ENCODE data around the gene CMKLR1. TPM values are rescaled to one million over a fixed set of nuclear protein-coding genes. Genes with fewer than 3 reads are reported as not detected.
A peak's percentile ranks its signal among the peaks of the same experiment; 100 is the strongest.

Gene CMKLR1
- total RNA-seq, 3 donors from 2014 or later (not counting 1 experiment from before 2014, with no cell fraction given) = 40.7 to 99.1 (median 63.2) TPM

GRCh38 chr12:108318472-108319275 lies 20.4 kb downstream of the CMKLR1 start:
- ATAC-seq (no peak), DNase-seq (no peak)
- Mint-ChIP-seq H3K4me1 (peaks cover 81 to 94% of the 10 kb centered on the region in 2 donors), H3K36me3 (peaks cover 17% of the 10 kb centered on the region), H3K4me3 (no peak overlapping the region), H3K27me3 (ENCODE audit: low read depth in 2 of 2) (no peaks in the 10 kb centered on the region), H3K27ac (peak overlapping the region; percentile 91 to 98), H3K9me3 (no peaks in the 10 kb centered on the region)
- 86% methylated on average over 6 of the region's 6 CpGs for WGBS (ENCODE audit: insufficient coverage)
- Histone ChIP-seq H3K27ac (ENCODE audit: low read length) (peak overlapping the region; percentile 20), H3K4me3 (ENCODE audit: low read length) (no peak overlapping the region), H3K4me1 (ENCODE audit: control insufficient read depth, insufficient read depth, low read length) (peaks cover 83% of the 10 kb centered on the region), H3K27me3 (ENCODE audit: control insufficient read depth, insufficient read depth, low read length) (no peaks in the 10 kb centered on the region), H3K9me3 (ENCODE audit: control insufficient read depth, insufficient read depth, low read length) (no peaks in the 10 kb centered on the region), H3K36me3 (ENCODE audit: control insufficient read depth, insufficient read depth, low read length) (peaks cover 5% of the 10 kb centered on the region)
- TF ChIP-seq CTCF (IDR thresholded peaks at IDR 0.05) = no peak
- intact Hi-C loops (cut with micrococcal nuclease) = loop anchor here (2.0 kb wide), 1 partner anchor 16 kb away; no protein-coding TSS in a partner anchor

- Mint-ChIP-seq H3K36me3 (peaks cover 17% of the 10 kb centered on the region), H3K27me3 (ENCODE audit: low read depth in 2 of 2) (no peaks in the 10 kb centered on the region), H3K9me3 (no peaks in the 10 kb centered on the region), H3K4me3 (peak overlapping the region; percentile 66), H3K4me1 (peaks cover 84 to 94% of the 10 kb centered on the region in 2 donors), H3K27ac (peak overlapping the region; percentile 91 to 98)
- Histone ChIP-seq H3K27ac (ENCODE audit: low read length) (peak overlapping the region; percentile 20), H3K27me3 (ENCODE audit: control insufficient read depth, insufficient read depth, low read length) (no peaks in the 10 kb centered on the region), H3K4me1 (ENCODE audit: control insufficient read depth, insufficient read depth, low read length) (peaks cover 83% of the 10 kb centered on the region), H3K4me3 (ENCODE audit: low read length) (no peak overlapping the region), H3K36me3 (ENCODE audit: control insufficient read depth, insufficient read depth, low read length) (peaks cover 5% of the 10 kb centered on the region), H3K9me3 (ENCODE audit: control insufficient read depth, insufficient read depth, low read length) (no peaks in the 10 kb centered on the region)
- WGBS (ENCODE audit: insufficient coverage) = 83% methylated on average over 4 of the region's 6 CpGs
- no peak for TF ChIP-seq CTCF (IDR thresholded peaks at IDR 0.05)
- intact Hi-C loops (cut with micrococcal nuclease) = loop anchor here (2.0 kb wide), 1 partner anchor 17 kb away; no protein-coding TSS in a partner anchor
- DNase-seq = no peak
- no peak for ATAC-seq
These were observed 21.5 kb downstream of the CMKLR1 start for GRCh38 chr12:108317308-108318234.

- Mint-ChIP-seq H3K36me3 (peaks cover 17% of the 10 kb centered on the region), H3K27ac (peak overlapping the region; percentile 91 to 98), H3K9me3 (no peaks in the 10 kb centered on the region), H3K4me1 (peaks cover 83 to 94% of the 10 kb centered on the region in 2 donors), H3K27me3 (ENCODE audit: low read depth in 2 of 2) (no peaks in the 10 kb centered on the region), H3K4me3 (peak overlapping the region; percentile 54)
- WGBS (ENCODE audit: insufficient coverage) = 49% methylated on average over 11 of the region's 12 CpGs
- Histone ChIP-seq H3K9me3 (ENCODE audit: control insufficient read depth, insufficient read depth, low read length) (no peaks in the 10 kb centered on the region), H3K36me3 (ENCODE audit: control insufficient read depth, insufficient read depth, low read length) (peaks cover 5% of the 10 kb centered on the region), H3K4me3 (ENCODE audit: low read length) (no peak overlapping the region), H3K27me3 (ENCODE audit: control insufficient read depth, insufficient read depth, low read length) (no peaks in the 10 kb centered on the region), H3K27ac (ENCODE audit: low read length) (peak overlapping the region; percentile 19), H3K4me1 (ENCODE audit: control insufficient read depth, insufficient read depth, low read length) (peaks cover 83% of the 10 kb centered on the region)
- ATAC-seq = no peak
- intact Hi-C loops (cut with micrococcal nuclease) = no loop called here
- TF ChIP-seq CTCF (IDR thresholded peaks at IDR 0.05) = no peak
- DNase-seq = no peak
These were observed 22.7 kb downstream of the CMKLR1 start for GRCh38 chr12:108316176-108317086.
